ENCODE results near the gene TNNT1. TPM values are rescaled to one million over a fixed set of nuclear protein-coding genes. Genes with fewer than 3 reads are reported as not detected.
"Not testable (repeated sequence)": the region's sequence is repeated elsewhere in the genome, so short reads cannot be mapped to it uniquely, and the experiment has no call there.

The TNNT1 gene
- total RNA-seq, 1 donor from 2014 or later, result 1.2 TPM

- Histone ChIP-seq H3K36me3 (no peaks in the 10 kb centered on the region), H3K27ac (no peak overlapping the region), H3K4me3 (peak overlapping the region; percentile 37), H3K27me3 (peaks cover 95% of the 10 kb centered on the region), H3K4me1 (no peaks in the 10 kb centered on the region), H3K9me3 (no peaks in the 10 kb centered on the region)
- intact Hi-C loops (cut with DNase I), result no loop called here
- DNase-seq (no peak), ATAC-seq (no peak)
- TF ChIP-seq CTCF (IDR thresholded peaks at IDR 0.05), result no peak
These were observed 24.2 kb upstream of the TNNT1 start for GRCh38 chr19:55173186-55173713.

GRCh38 chr19:55172741-55173140, 23.7 kb upstream of the TNNT1 start:
- ATAC-seq (no peak), DNase-seq (no peak)
- Histone ChIP-seq H3K4me3 (no peak overlapping the region), H3K4me1 (no peaks in the 10 kb centered on the region), H3K27ac (no peak overlapping the region), H3K27me3 (peaks cover 93% of the 10 kb centered on the region), H3K36me3 (no peaks in the 10 kb centered on the region), H3K9me3 (no peaks in the 10 kb centered on the region)
- TF ChIP-seq CTCF (IDR thresholded peaks at IDR 0.05), result no peak
- intact Hi-C loops (cut with DNase I), result no loop called here

GRCh38 chr19:55172318-55172717, 23.3 kb upstream of the TNNT1 start:
- peaks cover 92% of the 10 kb centered on the region for H3K27me3 ChIP-seq
- not testable (repeated sequence) for H3K36me3 ChIP-seq, H3K4me3 ChIP-seq

GRCh38 chr19:55171440-55171839, 22.4 kb upstream of the TNNT1 start:
- H3K27ac ChIP-seq, result no peak overlapping the region

More at GRCh38 chr19:55172318-55172717, 23.3 kb upstream of the TNNT1 start:
- ATAC-seq; intact Hi-C loops (cut with DNase I); H3K27ac ChIP-seq; H3K9me3 ChIP-seq; H3K4me1 ChIP-seq; DNase-seq: not testable (repeated sequence)

GRCh38 chr19:55169136-55169535, 20.1 kb upstream of the TNNT1 start:
- no peak for DNase-seq

More at GRCh38 chr19:55171440-55171839, 22.4 kb upstream of the TNNT1 start:
- ATAC-seq (no peak), DNase-seq (no peak)
- Histone ChIP-seq H3K4me3 (no peak overlapping the region), H3K4me1 (no peaks in the 10 kb centered on the region), H3K36me3 (no peaks in the 10 kb centered on the region), H3K9me3 (no peaks in the 10 kb centered on the region), H3K27me3 (peaks cover 91% of the 10 kb centered on the region)
- no peak for TF ChIP-seq CTCF (IDR thresholded peaks at IDR 0.05)
- intact Hi-C loops (cut with DNase I), result no loop called here

More at GRCh38 chr19:55169136-55169535, 20.1 kb upstream of the TNNT1 start:
- Histone ChIP-seq H3K4me1 (no peaks in the 10 kb centered on the region), H3K36me3 (no peaks in the 10 kb centered on the region), H3K4me3 (no peak overlapping the region), H3K27ac (no peak overlapping the region), H3K27me3 (peaks cover 86% of the 10 kb centered on the region), H3K9me3 (no peaks in the 10 kb centered on the region)
- no peak for ATAC-seq
- intact Hi-C loops (cut with DNase I), result no loop called here
- no peak for TF ChIP-seq CTCF (IDR thresholded peaks at IDR 0.05)
